NCI-H1417 treated with DMSO at 0.1 percent for 48 hours (cell line): ENCODE measurements around the gene FYN.
"Not testable (repeated sequence)": the region's sequence is repeated elsewhere in the genome, so short reads cannot be mapped to it uniquely, and the experiment has no call there.

ENCODE experiments used
- DNase-seq: peaks from one replicate; lab custom pipeline; 2025; lab: John Stamatoyannopoulos, UW

Gene FYN

DNA sequence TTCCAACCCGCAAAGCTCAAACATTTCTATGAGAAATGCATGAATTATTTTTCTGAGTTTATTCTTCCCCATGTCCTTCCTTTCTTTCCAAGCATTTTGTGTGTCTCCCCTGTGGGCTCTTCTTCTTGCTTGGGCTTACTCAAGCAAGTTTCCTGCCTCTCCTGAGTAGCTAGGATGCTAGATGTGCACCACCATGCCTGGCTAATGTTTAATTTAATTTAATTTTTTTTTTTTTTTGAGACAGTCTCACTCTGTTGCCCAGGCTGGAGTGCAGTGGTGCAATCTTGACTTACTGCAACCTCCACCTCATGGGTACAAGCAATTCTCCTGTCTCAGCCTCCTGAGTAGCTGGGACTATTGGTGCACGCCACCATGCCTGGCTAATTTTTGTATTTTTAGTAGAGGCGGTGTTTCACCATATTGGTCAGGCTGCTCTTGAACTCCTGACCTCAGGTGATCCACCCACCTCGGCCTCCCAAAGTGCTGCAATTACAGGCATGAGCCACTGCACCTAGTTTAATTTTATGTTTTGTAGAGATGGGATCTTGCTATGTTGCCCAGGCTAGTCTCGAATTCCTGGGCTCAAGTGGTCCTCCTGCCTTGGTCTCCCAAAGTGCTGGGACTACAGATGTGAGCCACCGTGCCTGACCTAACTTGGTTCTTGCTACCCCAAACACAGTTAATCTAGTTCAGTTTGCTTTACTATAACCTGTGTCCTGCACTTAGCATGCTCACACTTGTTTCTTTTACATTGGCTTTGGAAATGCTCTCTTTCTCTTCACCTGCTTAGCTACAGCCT is 192.2 kb downstream of the FYN start:
- DNase-seq = not testable (repeated sequence)

DNA sequence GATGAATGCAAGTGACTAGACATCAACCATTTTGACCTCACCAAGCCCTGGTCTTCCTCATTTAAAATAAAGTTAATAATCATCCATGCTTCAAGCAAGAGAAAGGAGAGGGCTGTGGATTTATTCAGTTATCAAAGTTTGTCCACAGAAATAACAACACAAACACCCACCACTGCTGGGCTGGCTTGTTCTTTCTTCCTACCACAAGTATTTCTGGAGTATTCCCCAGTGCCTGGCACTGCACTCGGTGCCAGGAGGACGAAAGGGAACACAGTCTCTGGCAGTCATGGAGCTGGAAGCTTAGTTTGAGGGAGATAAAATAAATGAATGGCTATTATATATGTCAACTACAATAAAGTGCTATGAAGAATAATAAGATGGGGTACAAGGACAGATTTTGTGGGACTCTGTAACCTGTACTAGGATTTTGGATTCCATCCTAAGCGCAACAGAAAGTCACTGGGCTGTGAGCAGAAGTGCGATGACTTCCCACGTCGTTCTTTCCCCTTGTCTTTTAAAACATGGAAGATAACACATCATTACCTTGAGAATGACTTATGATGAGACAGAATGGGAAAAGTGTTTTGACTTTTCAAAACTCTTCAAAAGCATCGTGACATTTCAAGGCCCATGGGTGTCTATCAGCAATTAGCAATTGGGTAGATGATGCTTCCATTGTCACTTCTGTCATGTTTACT is 193.1 kb downstream of the FYN start:
- DNase-seq = no peak

DNA sequence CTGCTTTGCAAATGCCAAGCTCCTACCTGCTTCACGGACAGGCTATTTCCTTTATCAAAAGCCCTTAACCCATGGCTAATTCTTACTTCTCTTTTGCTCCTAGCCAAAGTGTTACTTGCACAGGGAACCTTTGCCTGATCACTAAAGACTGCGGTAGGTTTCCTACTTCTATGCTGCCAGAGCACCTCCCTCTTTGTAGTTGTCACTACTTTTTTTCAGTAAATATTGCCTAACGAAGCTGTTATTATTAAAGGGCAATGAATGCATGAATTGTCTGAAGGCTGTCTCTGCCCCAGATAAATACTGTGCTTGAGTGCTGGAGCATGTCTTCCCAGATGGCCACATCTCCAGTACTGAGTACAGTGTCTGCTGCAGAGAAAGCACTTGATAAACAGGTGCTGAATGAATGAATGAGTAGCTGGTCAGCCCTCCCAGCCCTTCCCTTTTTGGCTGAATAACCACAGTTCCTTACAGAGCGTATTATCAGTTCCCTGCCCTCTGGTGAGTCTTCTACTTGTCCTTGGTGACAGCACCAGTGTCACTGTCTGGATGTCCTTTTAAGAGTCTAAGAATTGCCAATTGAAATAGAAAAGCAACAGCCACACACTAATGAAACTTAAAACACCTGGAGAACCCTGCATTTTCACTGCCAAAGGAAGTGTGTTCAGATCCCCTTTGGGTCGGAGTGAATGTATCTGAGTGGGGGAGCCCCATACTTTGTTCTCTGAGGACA is 194.0 kb downstream of the FYN start:
- DNase-seq = no peak

DNA sequence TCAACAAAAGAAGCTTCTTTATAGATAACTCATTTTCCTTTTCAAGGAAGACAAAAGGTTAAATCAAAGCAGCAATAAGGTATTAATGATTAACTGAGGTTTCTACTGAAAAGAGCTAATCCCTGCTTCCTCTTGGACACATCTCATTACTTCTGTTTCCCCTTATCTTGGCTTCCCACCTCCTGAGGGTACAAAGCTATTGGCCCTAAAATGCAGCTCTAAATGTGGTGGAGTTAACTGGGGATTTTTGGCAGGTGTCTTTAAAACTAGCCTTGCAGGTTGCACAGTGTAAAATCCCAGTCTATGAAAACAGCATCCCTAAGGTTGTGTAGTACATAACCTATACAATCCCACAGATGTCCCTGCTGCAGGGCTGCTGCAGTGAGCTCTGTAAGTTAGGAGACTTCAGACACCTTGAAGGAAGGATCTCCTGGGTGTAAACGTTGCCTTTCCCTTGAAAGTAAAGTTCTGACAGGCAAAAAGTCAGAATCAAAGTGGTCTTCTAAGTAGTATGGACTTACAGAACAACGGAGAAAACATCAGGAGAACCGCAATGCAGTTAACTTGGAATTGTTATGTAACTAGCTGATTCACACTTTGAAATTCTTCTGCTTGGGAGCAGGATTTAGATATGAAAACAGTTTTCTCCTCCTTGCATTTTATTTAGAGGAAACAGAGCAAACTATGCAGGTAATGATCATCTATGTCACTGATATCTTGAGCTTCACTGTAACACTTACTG is 195.8 kb downstream of the FYN start:
- no peak for DNase-seq

DNA sequence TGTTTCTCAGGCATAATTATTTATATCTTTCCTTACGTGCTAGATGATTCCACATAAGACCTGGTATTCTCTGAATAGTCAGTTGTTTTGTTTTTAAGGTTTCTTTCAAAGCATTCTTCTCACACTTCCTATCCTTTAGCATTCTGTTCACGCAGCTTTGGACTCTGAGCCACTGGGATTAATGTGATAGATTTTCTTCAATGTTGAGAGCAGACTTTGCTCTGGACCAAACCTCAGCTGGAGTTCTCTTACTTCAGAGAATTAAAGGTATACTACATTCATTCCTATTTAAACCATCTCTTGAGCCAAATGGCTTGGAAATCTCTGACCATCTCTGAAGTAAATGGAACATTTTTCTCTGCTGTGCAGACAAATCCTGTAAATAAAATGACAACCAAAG is 196.9 kb downstream of the FYN start:
- no peak for DNase-seq

DNA sequence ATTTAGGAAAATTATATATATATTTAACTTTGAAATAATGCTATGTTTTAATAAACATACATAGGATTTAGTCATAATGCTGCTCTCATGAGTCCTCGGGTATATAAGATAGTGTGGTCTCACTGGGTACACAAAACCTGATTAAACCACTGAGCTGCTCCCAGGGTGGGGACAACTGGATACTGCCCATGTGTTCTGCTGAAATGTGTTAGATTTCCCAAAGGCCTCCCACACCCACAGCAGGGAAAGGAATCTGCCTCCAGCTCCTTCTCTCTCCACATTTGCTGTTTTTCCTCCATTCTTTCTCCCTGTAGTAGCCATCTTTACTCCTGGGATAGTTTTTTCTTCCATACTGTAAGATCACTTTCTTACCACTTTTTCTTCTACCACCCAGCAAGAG is 198.4 kb downstream of the FYN start:
- no peak for DNase-seq

DNA sequence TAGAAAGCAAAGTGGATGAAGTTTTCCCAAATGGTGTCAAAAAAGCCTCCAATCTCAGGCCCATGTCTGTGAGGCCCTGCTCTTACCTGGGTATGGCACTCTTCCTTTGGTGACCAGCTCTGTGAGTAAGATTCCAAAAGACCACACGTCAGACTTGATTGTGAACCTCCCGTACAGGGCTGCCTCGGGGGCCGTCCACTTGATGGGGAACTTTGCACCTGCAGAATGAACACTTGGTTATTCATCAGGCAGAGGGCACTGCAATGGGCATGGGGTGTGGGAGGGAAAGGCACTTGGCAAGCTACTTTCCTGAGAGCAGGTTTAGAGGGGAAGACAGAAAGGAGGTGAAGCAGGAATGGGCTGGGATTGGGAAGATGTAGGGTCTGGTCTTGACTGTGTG is 198.8 kb downstream of the FYN start:
- DNase-seq = no peak

DNA sequence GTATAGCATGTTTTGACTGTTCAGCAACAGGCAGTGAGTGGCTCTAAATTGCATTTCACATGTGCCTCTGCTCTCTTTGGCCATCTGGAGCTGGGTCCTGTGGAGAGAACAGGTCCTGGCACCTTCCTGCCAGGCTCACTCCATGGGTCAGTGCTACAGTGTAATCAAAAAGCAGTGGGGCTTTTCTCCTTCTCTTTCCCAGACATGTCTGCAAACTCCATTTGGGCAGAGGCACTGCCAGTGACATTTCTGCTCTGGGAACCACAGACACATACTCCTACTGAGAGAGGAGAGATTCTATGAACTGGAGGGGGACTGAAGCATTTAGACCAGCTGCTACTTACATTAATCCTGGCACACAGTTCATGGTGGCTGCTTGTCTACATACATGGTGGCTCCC is 199.3 kb downstream of the FYN start:
- no peak for DNase-seq

DNA sequence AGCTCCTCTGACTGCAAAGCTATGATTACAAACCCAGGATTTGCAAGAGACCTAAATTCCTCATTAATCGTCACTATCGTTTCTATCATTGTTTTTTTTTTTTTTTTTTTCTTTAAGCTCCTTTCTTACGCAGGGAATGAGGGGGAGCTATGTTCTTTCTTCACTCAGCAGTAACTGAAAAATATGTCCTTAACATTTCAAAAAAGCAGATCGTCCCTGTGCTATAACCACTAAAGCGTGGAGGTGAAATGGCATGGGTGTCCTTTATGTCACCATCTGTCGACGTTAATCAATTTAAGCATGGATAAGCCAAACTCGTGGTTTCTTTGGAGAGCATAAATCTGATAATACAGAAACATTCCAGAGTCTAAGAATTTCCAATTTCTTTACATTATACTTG is 199.7 kb downstream of the FYN start:
- no peak for DNase-seq

DNA sequence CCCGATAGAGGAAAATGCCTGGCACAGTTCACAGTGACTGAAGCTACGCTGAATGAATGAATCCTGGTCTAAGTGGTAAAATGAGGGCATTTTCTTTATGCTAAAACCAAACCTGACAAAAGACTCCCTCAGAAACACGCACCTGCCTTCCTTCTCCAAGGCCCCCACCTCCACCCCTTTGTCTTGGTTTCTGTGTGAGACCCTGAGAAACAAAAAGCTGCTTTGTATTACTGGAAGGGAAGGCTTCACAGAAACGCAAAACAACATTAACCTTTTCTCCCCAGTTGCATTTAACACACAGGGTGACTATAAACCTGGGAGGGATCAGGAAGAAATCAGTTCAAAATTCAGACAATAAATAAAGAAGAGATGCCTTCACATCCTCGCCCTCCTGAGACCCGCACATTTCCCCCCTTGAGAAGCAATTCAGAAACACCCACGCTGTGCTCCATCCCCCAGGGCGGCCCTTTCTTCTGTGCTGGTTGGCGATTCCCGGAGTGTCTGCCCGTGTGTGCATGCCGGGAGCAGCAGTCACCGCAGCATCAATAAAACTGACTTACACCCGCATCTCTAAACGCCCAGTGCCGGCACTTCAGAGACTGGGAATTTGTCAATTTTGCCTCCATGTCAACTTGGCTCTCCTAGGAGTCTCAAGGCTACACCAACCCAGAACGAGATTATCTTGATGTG is 200.3 kb downstream of the FYN start:
- no peak for DNase-seq

DNA sequence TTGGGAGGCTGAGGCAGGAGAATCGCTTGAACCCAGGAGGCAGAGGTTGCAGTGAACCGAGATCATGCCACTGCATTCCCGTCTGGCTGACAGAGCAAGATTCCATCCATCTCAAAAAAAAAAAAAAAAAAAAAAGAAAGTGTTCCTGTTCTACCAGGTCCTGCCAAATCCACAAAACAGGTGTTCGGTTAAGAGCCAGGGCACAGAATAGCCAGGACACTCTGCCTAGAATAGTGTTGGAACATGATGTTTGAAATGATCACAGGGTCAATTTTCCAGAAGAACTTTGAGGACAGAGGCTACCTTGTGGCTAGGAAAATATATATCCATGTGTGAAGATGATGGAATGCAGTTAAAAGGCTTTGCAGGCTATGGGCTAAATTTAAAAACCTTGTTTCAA is 203.9 kb downstream of the FYN start:
- no peak for DNase-seq

DNA sequence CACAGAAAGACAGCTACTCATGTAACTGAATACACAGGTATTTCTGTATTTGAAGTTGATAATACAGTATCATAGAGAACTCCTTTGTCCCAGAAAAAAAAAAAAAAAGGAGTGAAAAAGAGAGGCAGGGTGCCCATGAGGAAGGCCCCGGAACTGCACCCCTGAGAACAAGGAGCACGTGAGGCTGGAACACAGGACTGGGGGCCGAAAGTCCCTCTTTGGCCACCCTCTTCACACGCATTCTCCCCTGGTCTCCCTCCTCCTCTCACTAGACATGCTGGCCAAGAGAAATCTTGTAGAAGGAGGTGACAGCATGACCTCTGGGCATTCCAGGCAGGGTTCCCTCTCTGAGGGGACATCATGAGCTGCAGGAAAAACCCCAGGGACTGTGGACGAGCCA is 204.8 kb downstream of the FYN start:
- DNase-seq = no peak

DNA sequence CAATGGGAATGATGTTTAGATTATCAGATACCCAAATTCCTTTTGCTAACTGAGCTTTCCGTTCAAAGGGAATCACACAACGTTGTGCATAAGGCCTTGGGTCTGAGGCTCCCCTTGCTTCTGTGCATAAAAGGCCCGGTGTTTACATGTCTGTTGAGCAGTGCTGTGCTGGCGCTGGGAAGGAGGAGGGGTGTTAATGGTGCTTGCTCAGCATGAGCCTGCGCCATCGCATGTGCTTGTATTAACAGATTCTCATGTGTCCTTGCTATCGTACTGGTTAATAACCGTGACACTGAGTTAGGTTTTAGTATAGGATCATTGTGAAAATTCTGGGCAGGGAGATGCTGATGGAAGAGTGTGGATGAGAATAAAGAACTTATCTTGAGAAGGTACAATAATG is 205.3 kb downstream of the FYN start:
- DNase-seq = no peak

DNA sequence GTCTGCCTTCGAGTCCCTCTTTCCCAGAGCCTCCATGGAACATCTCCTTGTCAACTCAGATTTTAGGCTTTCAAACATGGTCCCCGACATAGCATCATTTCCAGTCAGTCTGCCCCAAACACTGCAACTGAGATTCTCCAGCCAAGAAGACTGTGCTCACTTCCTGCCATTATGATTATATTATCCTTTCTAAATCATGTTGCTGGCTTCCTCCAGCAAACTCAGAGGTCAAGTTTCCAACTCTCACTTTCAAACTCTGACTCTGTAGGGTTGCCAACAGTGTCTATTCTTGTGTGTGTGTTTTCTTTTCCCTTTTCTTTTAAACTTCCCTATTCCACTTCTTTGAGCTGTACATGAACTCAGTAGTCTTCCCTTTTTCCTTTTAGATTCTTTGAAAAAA is 206.4 kb downstream of the FYN start:
- no peak for DNase-seq

DNA sequence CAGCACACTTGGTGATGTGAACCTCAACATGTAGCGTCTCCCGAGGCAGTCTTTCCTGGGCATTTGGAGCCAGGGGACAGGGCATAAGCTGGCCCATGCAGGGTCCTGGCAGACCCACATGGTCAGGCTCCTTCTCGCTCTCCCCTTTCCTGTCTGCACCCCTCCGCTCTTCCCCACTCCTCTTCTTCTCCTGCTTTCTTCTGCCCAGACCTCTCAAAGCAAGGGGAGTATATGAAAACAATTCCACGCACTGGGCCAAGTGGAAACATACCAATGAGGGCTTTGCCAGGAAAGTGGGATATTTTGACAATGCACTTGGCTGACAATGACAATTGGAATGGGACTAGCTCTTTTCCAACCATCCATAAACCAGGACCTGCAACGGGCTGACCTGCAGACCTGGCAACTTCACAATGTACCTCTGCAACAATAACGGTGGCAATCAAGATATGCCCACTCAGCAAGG is 208.7 kb downstream of the FYN start:
- no peak for DNase-seq

DNA sequence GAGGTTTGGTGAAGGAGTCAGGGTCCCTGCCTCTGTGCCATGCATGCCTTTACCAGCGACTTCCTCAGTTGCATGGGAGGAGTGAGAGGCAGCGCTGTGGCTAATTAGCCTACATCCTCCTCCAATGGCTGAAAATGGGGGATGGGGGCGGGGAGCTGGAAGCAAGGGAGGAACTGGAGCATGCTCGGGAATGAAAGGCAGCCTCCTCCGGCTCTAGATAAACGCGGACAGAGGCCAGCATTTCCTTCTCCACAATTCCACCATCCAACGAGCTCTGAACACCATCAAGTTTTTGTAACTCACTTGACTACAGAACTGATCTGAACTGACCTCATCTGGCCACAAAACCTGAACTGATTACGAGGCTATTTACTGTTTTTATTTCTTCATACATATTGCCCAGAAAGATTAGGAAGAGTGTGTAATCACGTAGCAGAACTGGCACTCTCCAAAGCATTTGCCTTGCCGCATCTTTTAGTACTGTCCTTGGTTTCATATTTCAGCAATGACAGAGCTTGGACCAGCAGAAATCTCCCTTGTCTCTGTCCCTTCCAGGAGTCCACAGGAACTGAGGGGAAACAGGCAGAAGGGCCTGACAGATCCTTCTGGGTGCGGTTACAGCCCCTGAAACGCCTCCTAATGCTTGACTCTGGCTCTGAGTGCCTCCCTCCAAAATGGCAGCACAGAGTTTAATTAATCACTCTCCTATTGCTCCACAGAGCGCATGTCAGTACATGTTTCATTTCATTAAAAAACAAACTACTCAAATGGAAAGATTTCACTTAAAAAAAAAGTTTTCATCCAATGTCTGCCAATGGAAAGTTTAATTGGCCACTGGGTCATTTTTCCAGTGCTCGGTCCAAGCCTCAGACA is 209.3 kb downstream of the FYN start:
- DNase-seq = no peak

DNA sequence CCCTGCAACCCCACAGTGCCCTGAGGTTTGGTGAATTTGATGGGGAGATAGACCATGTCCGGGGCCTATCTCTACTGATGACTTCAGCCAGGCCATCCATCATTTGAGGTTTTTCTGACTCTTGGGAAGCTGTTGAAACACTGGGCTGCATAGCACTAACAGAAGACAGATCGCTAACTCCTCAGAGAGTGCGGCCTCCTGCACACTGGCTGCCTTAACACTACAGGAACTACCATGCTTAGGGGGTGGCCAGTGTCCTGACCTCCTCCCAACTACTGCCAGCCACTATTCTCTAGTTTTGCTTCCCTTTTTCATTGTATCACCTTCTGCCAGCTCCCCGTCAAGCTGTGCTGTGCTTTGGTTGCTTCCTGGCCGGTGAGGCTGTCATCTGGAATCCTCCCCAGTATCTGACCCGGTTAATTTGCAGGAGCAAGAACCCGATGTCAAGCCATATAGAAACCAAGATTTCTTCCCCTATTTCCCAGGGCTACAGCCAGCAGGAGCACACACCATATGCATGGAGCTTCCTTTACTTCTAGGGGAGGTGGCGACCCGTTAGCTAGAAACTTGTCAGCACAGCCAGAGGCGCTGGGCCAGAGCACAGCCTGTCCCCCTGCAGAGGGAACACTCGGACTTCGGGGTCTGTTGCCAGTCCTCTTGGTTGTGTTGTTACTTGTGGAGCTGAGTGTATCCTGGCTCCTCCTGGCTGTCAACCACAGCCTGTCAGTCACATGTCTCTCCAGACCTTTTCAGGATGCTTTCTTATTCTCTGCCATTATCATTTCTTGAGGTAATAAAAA is 210.3 kb downstream of the FYN start:
- no peak for DNase-seq

DNA sequence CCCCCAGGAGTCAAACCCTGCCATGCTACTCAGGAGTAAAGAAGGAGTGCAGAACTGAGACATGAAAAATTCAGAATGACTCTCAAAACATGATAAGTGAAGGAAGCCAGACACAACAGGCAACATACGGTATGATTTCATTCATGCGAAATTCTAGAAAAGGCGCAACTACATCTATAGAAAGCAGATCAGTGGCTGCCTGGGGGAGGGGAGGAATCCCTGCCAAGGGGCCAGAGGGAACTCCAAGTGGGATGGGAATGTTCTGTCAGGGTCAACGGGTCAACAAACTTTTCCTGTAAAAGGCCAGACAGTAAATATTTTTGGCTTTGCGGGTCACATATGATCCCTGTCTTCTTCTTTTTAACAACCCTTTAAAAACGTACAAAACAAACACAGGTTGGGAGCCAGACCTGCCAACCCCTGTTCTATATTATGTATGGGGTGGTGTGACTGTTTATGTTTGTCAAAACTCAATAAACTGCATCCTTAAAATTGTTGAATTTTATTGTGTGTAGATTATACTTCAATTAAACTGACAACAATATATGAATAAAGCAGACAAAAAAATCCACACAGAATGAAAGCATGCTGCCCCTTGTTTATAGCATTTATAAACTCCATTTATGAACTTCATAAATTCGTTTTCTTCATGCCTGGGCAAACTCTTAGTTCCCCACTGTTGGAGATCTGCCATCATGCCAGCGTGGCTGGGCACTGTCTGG is 211.0 kb downstream of the FYN start:
- no peak for DNase-seq

DNA sequence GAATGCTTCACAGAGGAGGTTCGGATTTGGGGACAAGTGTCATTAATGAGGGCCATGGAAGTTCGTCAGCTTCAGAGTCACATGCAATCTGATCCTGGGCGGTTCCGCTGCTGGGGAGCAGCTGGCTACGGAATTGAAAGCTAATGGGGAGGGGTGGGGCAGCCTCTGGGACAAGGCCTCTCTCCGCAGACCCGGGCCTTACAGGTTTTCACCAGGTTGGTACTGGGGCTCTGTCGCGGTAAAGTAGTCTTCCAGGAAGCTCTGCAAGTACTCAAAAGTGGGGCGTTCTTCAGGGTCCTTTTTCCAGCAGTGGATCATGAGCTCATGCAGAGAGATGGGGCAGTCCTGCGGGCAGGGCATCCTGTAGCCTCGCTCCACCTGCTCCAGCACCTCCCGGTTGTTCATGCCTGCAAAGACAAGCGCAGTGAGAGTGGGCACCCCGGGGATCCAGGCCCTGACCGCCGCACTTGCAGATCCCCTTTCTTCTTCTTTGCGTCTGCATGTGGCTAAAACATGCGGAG is 211.7 kb downstream of the FYN start:
- no peak for DNase-seq
